Activated T-helper 9 cell treated with anti-CD3 and anti-CD28 coated beads, Interleukin-2, amount 50 U/mL, for 16 hours (primary cell): ENCODE data around the gene TSHZ2.

Experiments used
- DNase-seq: peaks from one replicate; pipeline ENCODE4 v3.0.0-alpha.2; 2020; ENCODE audit warnings: low read depth

Gene TSHZ2

DNA sequence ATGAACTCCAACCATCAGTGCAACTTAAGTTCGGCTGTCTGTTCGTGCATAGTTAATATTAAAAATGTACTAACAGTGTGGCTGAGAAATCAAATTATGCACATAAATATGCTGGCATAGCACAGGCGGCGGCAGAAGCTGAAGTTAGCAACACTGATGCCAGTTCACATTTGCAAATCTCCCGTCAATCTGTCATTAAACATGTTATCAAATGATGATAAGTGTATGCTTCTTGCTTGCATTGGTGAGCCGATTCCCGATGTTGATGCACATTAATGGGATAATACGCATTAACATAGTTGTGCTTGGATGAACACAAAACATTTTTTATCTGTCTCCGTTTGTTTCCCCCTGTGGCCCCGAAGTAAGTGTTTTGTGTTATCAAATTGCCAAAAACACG lies 312.1 kb downstream of the TSHZ2 start:
- no peak for DNase-seq

DNA sequence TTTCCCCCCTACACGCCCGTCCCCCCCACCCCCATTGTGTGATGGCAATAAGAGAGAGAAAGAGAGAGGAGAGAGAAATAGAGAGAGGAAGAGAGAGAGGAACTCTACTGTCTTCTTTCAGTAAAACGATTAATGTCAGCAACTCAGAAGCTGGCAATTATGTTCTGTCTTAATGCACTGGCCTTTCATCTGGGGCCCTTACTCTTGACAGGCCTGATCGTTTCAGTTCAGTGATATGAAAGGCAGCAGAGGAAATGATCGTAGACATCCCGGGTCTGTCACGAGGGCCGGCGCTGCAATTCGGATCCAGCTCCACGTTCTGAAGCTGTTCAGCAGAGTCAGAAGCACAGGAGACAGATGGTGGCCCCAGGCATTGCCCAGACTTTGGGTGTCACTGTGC lies 312.5 kb downstream of the TSHZ2 start:
- DNase-seq, result no peak

GRCh38 chr20:53287357-53288042 lies 315.3 kb downstream of the TSHZ2 start:
- no peak for DNase-seq

DNA sequence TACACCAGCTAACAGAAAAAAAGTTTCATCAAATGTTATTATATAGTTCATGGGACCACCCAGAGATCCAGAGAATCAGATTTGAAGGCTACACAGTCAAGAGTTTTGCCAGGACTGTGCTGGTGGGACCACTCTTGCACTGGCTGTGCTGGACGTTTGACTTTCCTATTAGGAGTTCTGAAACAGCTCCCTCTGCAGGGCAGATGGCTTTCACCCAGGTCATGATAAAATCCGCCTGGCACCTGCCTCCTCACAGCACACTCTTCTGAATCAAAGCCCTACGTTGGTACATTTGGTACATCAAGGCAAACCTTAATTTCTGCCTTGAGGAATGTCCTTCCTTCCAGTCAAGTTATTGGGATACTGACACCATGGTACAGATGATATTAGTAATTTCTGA lies 319.4 kb downstream of the TSHZ2 start:
- no peak for DNase-seq

GRCh38 chr20:53292347-53292746 lies 320.2 kb downstream of the TSHZ2 start:
- no peak for DNase-seq

DNA sequence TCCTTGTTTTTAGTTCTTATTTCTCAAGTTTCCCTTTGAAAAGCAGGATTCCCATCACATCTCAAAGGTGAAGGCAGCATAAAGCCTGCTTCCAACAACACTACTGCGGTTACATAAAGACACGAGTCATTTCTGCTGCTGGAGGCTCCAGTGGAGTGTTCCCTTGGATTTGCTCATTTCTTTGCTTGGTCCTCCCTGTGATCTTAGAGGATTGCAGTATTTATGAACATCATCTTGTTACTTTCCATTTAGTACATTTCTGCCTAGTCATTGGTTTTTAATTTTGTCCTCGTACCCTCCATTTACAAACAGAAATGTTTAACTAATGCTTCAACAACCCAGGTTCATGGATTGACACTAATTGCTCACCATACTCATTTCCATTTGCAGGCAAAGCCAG lies 322.6 kb downstream of the TSHZ2 start:
- no peak for DNase-seq

DNA sequence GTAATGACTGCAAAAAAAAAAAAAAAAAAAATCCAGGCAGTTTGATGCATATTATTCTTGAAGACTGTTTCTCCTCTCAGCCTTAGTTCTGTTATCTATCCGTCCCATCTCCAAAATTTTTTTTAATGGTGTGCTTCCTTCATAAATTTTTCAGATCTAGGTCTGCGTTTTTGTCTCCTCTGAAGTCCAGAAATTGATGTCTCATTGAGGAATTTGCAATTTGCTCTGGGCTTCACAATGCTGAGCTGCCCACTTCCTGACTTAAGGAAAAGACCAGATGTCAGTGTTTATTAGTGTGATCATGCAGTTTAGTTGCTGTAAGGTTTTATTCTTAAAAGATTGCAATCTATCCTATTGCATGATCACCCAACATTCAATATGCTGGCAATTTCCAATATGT lies 323.9 kb downstream of the TSHZ2 start:
- no peak for DNase-seq

GRCh38 chr20:53296451-53297153 lies 324.4 kb downstream of the TSHZ2 start:
- no peak for DNase-seq

DNA sequence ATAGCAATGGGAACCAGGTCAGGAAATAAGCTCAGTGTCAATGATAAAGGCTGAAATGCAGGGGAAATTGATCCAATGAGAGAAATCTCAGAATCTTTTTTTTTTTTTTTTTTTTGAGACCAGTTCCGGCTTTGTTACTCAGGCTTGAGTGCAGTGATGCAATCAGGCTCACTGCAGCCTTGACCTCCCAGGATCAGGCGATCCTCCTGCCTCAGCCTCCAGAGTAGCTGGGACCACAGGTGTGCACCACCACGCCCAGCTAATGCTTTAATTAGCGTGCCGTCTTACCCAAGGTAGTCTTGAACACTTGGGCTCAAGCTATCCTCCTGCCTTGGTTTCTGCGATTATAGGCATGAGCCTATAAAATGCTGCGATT lies 325.0 kb downstream of the TSHZ2 start:
- DNase-seq, result no peak

GRCh38 chr20:53298260-53298659 lies 326.1 kb downstream of the TSHZ2 start:
- DNase-seq, result no peak

- DNase-seq, result no peak
These were observed 326.8 kb downstream of the TSHZ2 start for GRCh38 chr20:53298911-53299310.

DNA sequence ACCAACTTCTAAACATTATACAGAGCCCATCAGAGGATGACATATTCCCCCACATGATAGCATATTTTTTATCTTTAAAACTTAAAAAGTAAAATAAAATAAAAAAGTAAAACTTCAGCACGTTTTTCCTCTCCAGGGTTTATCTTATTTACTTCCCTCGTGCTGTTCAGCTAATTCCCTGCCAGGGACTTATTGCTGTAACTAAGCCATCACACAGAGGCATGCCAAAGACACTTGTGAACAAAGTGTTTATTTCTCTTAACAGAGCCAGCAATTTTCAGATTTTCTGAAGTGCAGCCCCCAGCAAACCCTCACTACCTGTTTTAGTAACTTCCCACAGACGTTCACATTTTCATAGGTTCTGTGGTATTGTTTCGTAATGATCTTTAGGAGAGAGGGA lies 327.7 kb downstream of the TSHZ2 start:
- no peak for DNase-seq

GRCh38 chr20:53301869-53302268 lies 329.7 kb downstream of the TSHZ2 start:
- no peak for DNase-seq

- DNase-seq, result no peak
These were observed 330.7 kb downstream of the TSHZ2 start for GRCh38 chr20:53302695-53303412.

DNA sequence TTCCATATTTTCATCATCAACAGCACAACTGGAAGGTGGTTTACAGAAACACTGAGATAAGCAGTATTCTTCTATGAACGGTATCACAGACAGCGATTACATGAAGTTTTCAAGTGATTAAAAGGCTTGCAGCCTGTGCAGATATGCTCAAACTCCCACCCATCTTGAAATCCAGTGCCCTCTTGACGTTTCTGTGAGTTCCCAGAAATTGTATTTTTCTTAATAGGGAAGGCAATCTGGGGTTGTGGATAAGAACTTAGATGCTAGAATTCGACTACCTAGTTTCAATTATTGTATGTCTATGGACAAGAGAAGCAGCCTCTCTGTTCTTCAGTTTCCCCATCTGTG lies 331.2 kb downstream of the TSHZ2 start:
- no peak for DNase-seq

GRCh38 chr20:53304146-53304545 lies 332.0 kb downstream of the TSHZ2 start:
- DNase-seq, result no peak

DNA sequence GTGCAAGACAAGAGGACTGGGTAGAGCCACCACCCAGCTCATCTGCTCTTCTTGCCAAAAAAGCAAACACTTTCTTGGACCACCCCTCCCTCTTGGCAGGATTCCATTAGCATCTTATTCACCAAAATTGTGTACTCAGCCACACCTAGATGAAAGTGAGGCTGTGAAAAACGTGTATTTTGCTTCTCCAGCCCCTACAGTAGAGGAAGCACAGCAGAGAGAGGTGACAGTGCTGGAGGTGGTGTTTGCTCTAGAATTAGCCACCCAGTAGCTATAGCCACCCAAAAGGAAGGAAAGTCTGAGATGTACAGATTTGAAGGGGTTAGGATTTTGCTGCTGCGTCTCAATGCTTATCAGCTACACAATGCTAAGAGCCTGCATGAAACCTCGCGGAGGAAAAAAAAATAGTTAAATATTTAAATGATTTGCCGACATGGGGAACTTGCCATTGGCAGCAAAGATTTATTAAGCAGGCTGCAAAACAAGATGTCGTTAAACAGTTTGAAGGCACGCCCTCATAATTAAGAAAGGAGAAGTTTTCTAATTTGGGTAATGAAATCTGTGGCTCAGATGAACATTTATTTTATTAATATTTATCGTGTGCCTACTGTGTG lies 334.1 kb downstream of the TSHZ2 start:
- DNase-seq, result no peak

DNA sequence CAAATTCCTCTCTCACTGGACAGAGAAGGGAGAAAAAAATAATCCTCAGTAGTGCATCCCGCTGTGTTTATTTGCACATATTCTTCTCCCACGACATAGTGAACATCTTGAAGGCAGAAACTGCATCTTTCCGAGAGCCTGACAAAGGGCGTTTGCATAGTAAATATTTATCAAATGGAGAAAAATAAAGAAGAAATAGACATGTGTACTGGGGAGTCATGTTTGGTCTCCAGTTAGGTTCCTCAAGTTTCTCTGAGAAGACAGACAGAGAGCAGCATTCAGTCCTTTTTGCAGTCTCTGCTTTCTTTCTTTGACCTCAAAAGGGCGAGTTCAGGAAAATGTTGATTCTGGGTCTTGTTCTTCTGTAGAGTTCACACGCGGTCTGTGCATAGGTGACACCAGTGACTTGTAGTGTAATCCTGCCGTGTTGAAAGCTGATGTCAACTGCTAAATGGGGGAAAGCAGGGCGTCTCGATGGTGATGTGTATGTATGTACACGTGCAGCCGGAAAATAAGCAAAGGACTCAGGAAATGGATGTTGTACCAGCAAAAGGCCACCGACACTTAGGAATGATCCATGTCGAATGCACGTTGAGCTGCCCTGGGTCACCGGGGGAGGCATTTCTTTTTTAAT lies 335.9 kb downstream of the TSHZ2 start:
- no peak for DNase-seq

GRCh38 chr20:53309515-53309914 lies 337.4 kb downstream of the TSHZ2 start:
- no peak for DNase-seq

GRCh38 chr20:53312957-53313356 lies 340.8 kb downstream of the TSHZ2 start:
- DNase-seq, result no peak

GRCh38 chr20:53316206-53316937 lies 344.2 kb downstream of the TSHZ2 start:
- DNase-seq, result no peak

DNA sequence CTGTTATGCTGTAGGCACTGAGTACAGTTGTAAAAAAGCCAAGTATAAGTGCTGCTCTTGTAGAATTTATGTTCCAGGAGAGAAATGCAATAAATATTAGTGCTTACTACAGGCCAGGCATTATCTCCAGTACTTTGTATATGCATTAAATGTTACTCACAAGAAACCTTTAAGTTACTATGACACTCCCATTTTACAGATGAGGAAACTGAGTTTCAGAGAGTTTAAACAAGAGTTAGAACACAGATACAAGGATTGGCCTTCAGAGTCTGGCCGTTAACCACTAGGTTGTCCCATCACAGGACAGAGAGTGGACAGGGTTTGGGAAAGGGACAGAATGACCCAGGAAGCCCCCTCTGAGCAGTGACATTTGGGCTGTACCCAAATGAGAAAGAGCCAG lies 347.0 kb downstream of the TSHZ2 start:
- no peak for DNase-seq
